AG09309 (cell line): ENCODE measurements around the gene ABCA3.

ENCODE experiments used
- DNase-seq: peaks from one replicate; pipeline ENCODE4 v3.0.0-alpha.2; 2010; ENCODE audit warnings: low read depth
- H3K4me3 ChIP-seq: 2 replicates; pipeline ENCODE4 v1.5.1; 2011; ENCODE audit warnings: mild to moderate bottlenecking, low read depth, low read length, moderate library complexity; ENCODE audit not compliant: control insufficient read depth
- CTCF ChIP-seq: IDR thresholded peaks from 2 replicates; pipeline ENCODE4 v1.5.1; 2011; ENCODE audit warnings: mild to moderate bottlenecking, low read depth, low read length, inconsistent platforms; ENCODE audit not compliant: insufficient read depth, control insufficient read depth; ENCODE audit errors: missing control alignments

Gene ABCA3

GRCh38 chr16:2235695-2236336 lies 104.7 kb downstream of the ABCA3 start:
- no peak overlapping the region for H3K4me3 ChIP-seq

GRCh38 chr16:2235234-2235651 lies 105.3 kb downstream of the ABCA3 start:
- no peak overlapping the region for H3K4me3 ChIP-seq
- no peak for TF ChIP-seq CTCF
- DNase-seq: no peak

More at GRCh38 chr16:2235695-2236336, 104.7 kb downstream of the ABCA3 start:
- no peak for DNase-seq
- TF ChIP-seq CTCF: no peak

GRCh38 chr16:2234813-2235170 lies 105.7 kb downstream of the ABCA3 start:
- no peak for TF ChIP-seq CTCF
- H3K4me3 ChIP-seq: no peak overlapping the region
- no peak for DNase-seq

- DNase-seq: no peak
- no peak overlapping the region for H3K4me3 ChIP-seq
- no peak for TF ChIP-seq CTCF
Measured at GRCh38 chr16:2233872-2234812, 106.4 kb downstream of the ABCA3 start.

GRCh38 chr16:2233046-2233775 lies 107.3 kb downstream of the ABCA3 start:
- no peak for TF ChIP-seq CTCF
- H3K4me3 ChIP-seq: no peak overlapping the region
- DNase-seq: no peak
